Upper lobe of right lung (tissue), 1 donor: Measurements from ENCODE around the gene CMC4. TPM values are rescaled to one million over a fixed set of nuclear protein-coding genes. Genes with fewer than 3 reads are reported as not detected.

ENCODE experiments used
- ATAC-seq: fragments of 200-7000 bp; cut with Tn5 transposase; one replicate; pipeline ENCODE4 v1.9.1; 2020; ENCODE audit warnings: mild to moderate bottlenecking, moderate library complexity
- DNase-seq: peaks from one replicate; pipeline ENCODE4 v3.0.0-alpha.2; 2020
- H3K27ac ChIP-seq: fragments of 200-600 bp; one replicate; pipeline ENCODE4 v1.8.0; 2022
- H3K27me3 ChIP-seq: fragments of 200-600 bp; one replicate; pipeline ENCODE4 v1.8.0; 2022; ENCODE audit warnings: mild to moderate bottlenecking
- H3K36me3 ChIP-seq: fragments of 200-600 bp; one replicate; pipeline ENCODE4 v1.8.0; 2022
- H3K4me1 ChIP-seq: fragments of 200-600 bp; one replicate; pipeline ENCODE4 v1.8.0; 2022
- H3K4me3 ChIP-seq: fragments of 200-600 bp; one replicate; pipeline ENCODE4 v1.8.0; 2022; ENCODE audit warnings: mild to moderate bottlenecking
- H3K9me3 ChIP-seq: fragments of 200-600 bp; one replicate; pipeline ENCODE4 v1.8.0; 2022
- intact Hi-C: fragments of 100-400 bp; cut with DNase I; formaldehyde crosslinking; loops from one replicate; pipeline ENCODE4 v1.11.0; 2022
- long read RNA-seq: library from polyadenylated mRNA; unstranded; transcript quantifications from one replicate; pipeline ENCODE4 v2.0.0, GENCODE V29; 2021
- total RNA-seq: library from RNA; stranded (reverse); fragmentation: NEBNext Ultra II Directional; extraction: Animal tissue kit (Norgen Biotek cat#: 25700); gene quantifications from one replicate; pipeline ENCODE4 v1.2.1, GENCODE V29; 2021
- TF ChIP-seq, protein P1 (sequence below): fragments of 200-600 bp; IDR thresholded peaks from one replicate; pipeline ENCODE4 v1.8.0; 2022; ENCODE audit warnings: antibody characterized with exemption
- donor health status: DM: no; HTN: yes; CAD: no; lungs with severe emphysema.

The CMC4 gene, protein sequence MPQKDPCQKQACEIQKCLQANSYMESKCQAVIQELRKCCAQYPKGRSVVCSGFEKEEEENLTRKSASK
- 6.6 TPM for total RNA-seq
- long read RNA-seq, transcript CMC4-202 (3 exons, 1,107 nt), result major isoform, 9 of 11 reads
- long read RNA-seq, partial matches to known transcripts, result 0 of 11 reads
- long read RNA-seq, other reads (novel, unspliced or antisense), result 2 of 11 reads

GRCh38 chrX:155070975-155071693 is at the start of gene CMC4, which contains the start of the genes BRCC3 and MTCP1:
CMC4 (minus strand) TSS chrX:155071136; CDS start chrX:155064023, 7,113 bp downstream.
BRCC3 (plus strand) TSS chrX:155071508; CDS start chrX:155071528, 20 bp downstream.
MTCP1 (minus strand) TSS chrX:155071136; CDS start chrX:155066010, 5,126 bp downstream.
- H3K36me3 ChIP-seq, result no peaks in the 10 kb centered on the region
- TF ChIP-seq, protein P1, sequence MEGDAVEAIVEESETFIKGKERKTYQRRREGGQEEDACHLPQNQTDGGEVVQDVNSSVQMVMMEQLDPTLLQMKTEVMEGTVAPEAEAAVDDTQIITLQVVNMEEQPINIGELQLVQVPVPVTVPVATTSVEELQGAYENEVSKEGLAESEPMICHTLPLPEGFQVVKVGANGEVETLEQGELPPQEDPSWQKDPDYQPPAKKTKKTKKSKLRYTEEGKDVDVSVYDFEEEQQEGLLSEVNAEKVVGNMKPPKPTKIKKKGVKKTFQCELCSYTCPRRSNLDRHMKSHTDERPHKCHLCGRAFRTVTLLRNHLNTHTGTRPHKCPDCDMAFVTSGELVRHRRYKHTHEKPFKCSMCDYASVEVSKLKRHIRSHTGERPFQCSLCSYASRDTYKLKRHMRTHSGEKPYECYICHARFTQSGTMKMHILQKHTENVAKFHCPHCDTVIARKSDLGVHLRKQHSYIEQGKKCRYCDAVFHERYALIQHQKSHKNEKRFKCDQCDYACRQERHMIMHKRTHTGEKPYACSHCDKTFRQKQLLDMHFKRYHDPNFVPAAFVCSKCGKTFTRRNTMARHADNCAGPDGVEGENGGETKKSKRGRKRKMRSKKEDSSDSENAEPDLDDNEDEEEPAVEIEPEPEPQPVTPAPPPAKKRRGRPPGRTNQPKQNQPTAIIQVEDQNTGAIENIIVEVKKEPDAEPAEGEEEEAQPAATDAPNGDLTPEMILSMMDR, result no peak
- H3K27me3 ChIP-seq, result no peaks in the 10 kb centered on the region
- H3K27ac ChIP-seq, result peak within 1 kb of the TSS; percentile 85
- DNase-seq (peak; percentile 91), ATAC-seq (peak; percentile 97)
- peak within 1 kb of the TSS; percentile 64 for H3K4me3 ChIP-seq
- intact Hi-C loops, result no loop called here
- H3K4me1 ChIP-seq, result peaks cover 6% of the 10 kb centered on the region
- H3K9me3 ChIP-seq, result no peaks in the 10 kb centered on the region

DNA sequence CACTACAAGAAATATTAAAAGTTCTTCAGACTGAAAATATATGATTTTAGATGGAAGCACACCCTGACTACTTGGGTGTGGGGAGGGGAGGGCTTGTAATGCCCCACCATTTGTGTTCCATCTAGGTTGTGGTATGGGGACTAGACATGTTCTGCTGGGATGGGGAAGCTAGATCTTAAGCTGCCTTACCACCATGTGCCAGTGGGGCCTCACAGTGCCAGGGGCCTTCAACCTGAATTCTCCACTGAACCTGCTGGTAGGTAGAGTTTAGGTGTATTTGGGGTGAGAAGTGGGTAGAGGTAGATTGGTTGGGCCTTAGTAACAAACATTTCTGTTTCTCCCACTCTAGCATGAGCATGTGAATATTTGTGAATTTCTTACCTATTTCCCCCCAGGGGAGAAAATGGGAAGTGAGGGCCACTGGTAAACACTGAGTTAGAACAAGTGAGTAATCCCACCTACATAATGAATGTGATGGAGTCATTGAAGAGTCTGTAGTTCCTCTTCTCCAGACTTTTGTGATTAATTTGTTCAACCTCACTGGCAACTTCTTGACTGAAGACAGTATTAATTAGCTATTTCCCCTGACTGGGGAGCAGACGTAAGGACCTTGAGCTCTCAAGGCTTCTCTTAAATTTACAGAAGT is 44.4 kb upstream of the CMC4 start:
- Histone ChIP-seq H3K27ac (no peak overlapping the region), H3K27me3 (no peaks in the 10 kb centered on the region), H3K36me3 (peaks cover 7% of the 10 kb centered on the region), H3K9me3 (no peaks in the 10 kb centered on the region), H3K4me3 (no peak overlapping the region), H3K4me1 (no peaks in the 10 kb centered on the region)
- intact Hi-C loops, result no loop called here
- TF ChIP-seq, protein P1, result no peak
- no peak for DNase-seq
- ATAC-seq, result no peak

GRCh38 chrX:155113097-155113496 is 42.2 kb upstream of the CMC4 start:
- Histone ChIP-seq H3K4me1 (no peaks in the 10 kb centered on the region), H3K9me3 (no peaks in the 10 kb centered on the region), H3K4me3 (no peak overlapping the region), H3K27me3 (no peaks in the 10 kb centered on the region), H3K36me3 (no peaks in the 10 kb centered on the region), H3K27ac (no peak overlapping the region)
- intact Hi-C loops, result no loop called here
- DNase-seq (no peak), ATAC-seq (no peak)
- TF ChIP-seq, protein P1, result no peak

- H3K4me3 ChIP-seq, result no peak overlapping the region
- DNase-seq (no peak), ATAC-seq (no peak)
- TF ChIP-seq, protein P1, result no peak
- no peaks in the 10 kb centered on the region for H3K27me3 ChIP-seq
- no peak overlapping the region for H3K27ac ChIP-seq
- intact Hi-C loops, result no loop called here
- no peaks in the 10 kb centered on the region for H3K4me1 ChIP-seq
- no peaks in the 10 kb centered on the region for H3K36me3 ChIP-seq
- H3K9me3 ChIP-seq, result no peaks in the 10 kb centered on the region
Measured at GRCh38 chrX:155112171-155112570, 41.2 kb upstream of the CMC4 start.

DNA sequence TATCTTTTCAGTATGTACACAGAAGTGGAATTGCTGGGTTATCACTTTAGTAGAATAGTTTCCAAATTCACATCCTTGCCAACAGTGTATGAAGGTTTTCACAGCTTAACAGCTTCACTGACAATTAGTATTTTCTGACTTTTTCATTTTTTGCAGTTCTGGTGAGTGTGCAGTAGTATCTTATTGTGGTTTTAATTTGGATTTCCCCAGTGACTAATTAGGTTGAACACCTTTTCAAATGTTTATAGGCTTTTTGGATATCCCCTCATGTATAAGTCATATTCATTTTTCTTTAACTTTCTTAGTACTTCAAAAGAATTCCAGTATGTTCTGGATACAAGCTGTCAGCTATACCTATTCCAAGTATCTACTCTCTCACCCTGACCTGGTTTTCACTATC is 37.5 kb upstream of the CMC4 start:
- no peak overlapping the region for H3K27ac ChIP-seq
- no peaks in the 10 kb centered on the region for H3K27me3 ChIP-seq
- no peaks in the 10 kb centered on the region for H3K36me3 ChIP-seq
- TF ChIP-seq, protein P1, result no peak
- H3K9me3 ChIP-seq, result no peaks in the 10 kb centered on the region
- ATAC-seq (no peak), DNase-seq (no peak)
- no peaks in the 10 kb centered on the region for H3K4me1 ChIP-seq
- H3K4me3 ChIP-seq, result no peak overlapping the region
- intact Hi-C loops, result no loop called here
